ENCODE results near the gene INHBC.

GRCh38 chr12:57428965-57429364 lies 5.6 kb upstream of the INHBC start:
- no peak for TF ChIP-seq POLR2A (IDR thresholded peaks at IDR 0.05)
- no peak for TF ChIP-seq CTCF (IDR thresholded peaks at IDR 0.05)

All from breast epithelium (tissue), 3 donors.